Tibial artery (tissue), 4 donors: ENCODE data around the gene PDGFRA.
"Not testable (repeated sequence)": the region's sequence is repeated elsewhere in the genome, so short reads cannot be mapped to it uniquely, and the experiment has no call there.

ENCODE experiments used
- DNase-seq, 2 donors: peaks; one replicate each; pipeline ENCODE4 v3.0.0-alpha.2; 2019
- H3K27ac ChIP-seq, 2 donors: fragments of 200-600 bp; sonication (generic) in 1 of 2; 1 replicate in 1 of 2; 2 replicates in 1 of 2; pipeline ENCODE4 v1.5.1; 2018 to 2019; ENCODE audit warnings: mild to moderate bottlenecking in 1 of 2
- H3K27me3 ChIP-seq, 2 donors: fragments of 200-600 bp; sonication (generic) in 1 of 2; one replicate each; pipeline versions ENCODE4 v1.5.1 to v1.6.0; 2016 to 2019
- H3K36me3 ChIP-seq, 3 donors: fragments of 200-600 bp; sonication (generic) in 2 of 3; one replicate each; pipeline ENCODE4 v1.5.1; 2016 to 2019; ENCODE audit warnings: mild to moderate bottlenecking in 2 of 3
- H3K4me1 ChIP-seq, 4 donors: fragments of 200-600 bp; sonication (generic) in 2 of 4; 1 replicate in 3 of 4; 2 replicates in 1 of 4; pipeline ENCODE4 v1.5.1; 2016 to 2019
- H3K4me3 ChIP-seq, 2 donors: fragments of 200-600 bp; sonication (generic) in 1 of 2; 1 replicate in 1 of 2; 2 replicates in 1 of 2; pipeline ENCODE4 v1.5.1; 2018 to 2019; ENCODE audit warnings: mild to moderate bottlenecking in 2 of 2
- H3K9me3 ChIP-seq, 3 donors: fragments of 200-600 bp; sonication (generic) in 1 of 3; one replicate each; pipeline ENCODE4 v1.5.1; 2016 to 2019
- CTCF ChIP-seq, 2 experiments: fragments of 200-600 bp in 1 of 2; fragments of 450-650 bp in 1 of 2; IDR thresholded peaks; one replicate each; pipeline ENCODE4 v1.5.1; 2017 to 2019; ENCODE audit warnings: antibody characterized with exemption in 2 of 2, mild to moderate bottlenecking in 1 of 2, moderate library complexity in 1 of 2
- intact Hi-C: fragments of 100-400 bp; cut with DNase I; formaldehyde crosslinking; loops from one replicate; pipeline ENCODE4 v1.15.0; 2023; ENCODE audit warnings: low total_unique reads

The PDGFRA gene

DNA sequence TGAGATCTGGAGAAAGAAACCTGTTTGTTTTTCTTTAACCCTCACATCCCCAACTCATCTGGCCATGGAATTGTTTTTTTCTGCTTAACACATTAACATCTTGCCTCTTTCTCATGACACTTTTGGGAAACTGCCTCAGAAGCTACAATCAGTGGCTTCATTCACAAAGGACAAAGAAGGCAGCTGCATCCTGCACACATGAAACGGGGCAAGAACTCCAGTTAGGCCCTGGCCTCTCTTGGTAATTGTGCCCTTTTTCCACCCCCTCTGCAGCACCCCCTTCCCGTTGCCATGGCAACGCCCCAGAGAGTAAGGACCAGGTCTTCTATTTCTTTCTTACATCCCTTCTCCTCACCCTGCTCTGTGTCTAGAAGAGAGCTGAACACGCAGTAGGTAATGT is 103.4 kb downstream of the PDGFRA start:
- Histone ChIP-seq H3K4me3 (no peak overlapping the region), H3K27ac (no peak overlapping the region), H3K4me1 (no peaks in the 10 kb centered on the region), H3K36me3 (no peaks in the 10 kb centered on the region), H3K9me3 (no peaks in the 10 kb centered on the region), H3K27me3 (no peaks in the 10 kb centered on the region)
- TF ChIP-seq CTCF (IDR thresholded peaks at IDR 0.05), result no peak
- no peak for DNase-seq
- intact Hi-C loops, result no loop called here

- Histone ChIP-seq H3K9me3 (no peaks in the 10 kb centered on the region), H3K4me3 (no peak overlapping the region), H3K27me3 (no peaks in the 10 kb centered on the region), H3K36me3 (no peaks in the 10 kb centered on the region), H3K27ac (no peak overlapping the region), H3K4me1 (no peaks in the 10 kb centered on the region)
- intact Hi-C loops, result no loop called here
- no peak for TF ChIP-seq CTCF (IDR thresholded peaks at IDR 0.05)
- DNase-seq, result no peak
Observed at GRCh38 chr4:54333657-54334056, 104.6 kb downstream of the PDGFRA start.

DNA sequence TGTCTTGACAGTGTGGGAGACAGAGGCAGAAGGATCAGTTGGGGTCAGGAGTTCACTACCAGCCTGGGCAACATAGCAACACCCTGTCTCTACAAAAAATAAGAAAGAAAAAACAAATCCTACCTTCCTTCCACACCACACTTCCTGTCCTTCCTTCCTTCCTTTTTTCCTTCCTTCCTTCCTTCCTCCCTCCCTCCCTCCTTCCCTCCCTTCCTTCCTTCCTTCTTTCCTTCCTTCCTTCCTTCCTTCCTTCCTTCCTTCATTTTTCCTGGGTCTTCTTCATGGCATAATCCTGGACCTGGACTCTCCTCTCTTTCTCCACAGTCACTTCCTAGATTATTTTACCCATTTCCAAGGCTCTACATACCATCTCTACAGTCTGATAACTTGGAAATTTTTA is 105.7 kb downstream of the PDGFRA start:
- H3K4me3 ChIP-seq, H3K36me3 ChIP-seq, DNase-seq, H3K4me1 ChIP-seq, intact Hi-C loops, H3K27ac ChIP-seq, H3K9me3 ChIP-seq, H3K27me3 ChIP-seq: not testable (repeated sequence)

DNA sequence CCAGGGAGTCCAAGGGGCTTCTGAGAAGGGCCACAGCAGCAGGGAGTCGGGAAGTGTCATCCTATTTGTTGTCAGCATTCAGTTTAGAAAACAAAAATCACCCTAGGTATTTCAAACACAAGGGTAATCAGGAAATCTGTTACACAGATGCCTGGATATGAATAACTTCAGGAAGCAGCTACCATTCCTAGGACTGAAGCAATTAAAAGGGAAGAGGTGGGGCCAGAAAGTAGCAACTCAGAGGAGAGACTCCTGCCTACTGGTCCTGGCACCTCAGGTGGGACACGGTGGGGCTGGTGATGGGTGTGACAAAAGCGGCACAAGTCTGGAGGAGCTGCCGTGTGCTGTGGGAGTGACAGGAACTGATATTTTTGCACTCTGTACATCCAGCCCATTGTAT is 107.9 kb downstream of the PDGFRA start:
- intact Hi-C loops, result no loop called here
- H3K36me3 ChIP-seq, result no peaks in the 10 kb centered on the region
- no peak overlapping the region for H3K4me3 ChIP-seq
- H3K27me3 ChIP-seq, result no peaks in the 10 kb centered on the region
- H3K4me1 ChIP-seq, result no peaks in the 10 kb centered on the region
- no peaks in the 10 kb centered on the region for H3K9me3 ChIP-seq
- no peak overlapping the region for H3K27ac ChIP-seq
- no peak for DNase-seq
- no peak for TF ChIP-seq CTCF (IDR thresholded peaks at IDR 0.05)

GRCh38 chr4:54342067-54342466 is 113.0 kb downstream of the PDGFRA start:
- H3K36me3 ChIP-seq, H3K27ac ChIP-seq, H3K4me1 ChIP-seq, H3K9me3 ChIP-seq, H3K27me3 ChIP-seq, DNase-seq, H3K4me3 ChIP-seq, intact Hi-C loops: not testable (repeated sequence)
